CD4-positive, CD25-positive, alpha-beta regulatory T cell (primary cell): ENCODE measurements around the gene MRPL21. TPM values are rescaled to one million over a fixed set of nuclear protein-coding genes. Genes with fewer than 3 reads are reported as not detected.
"Not testable (repeated sequence)": the region's sequence is repeated elsewhere in the genome, so short reads cannot be mapped to it uniquely, and the experiment has no call there.

ENCODE experiments used
- ATAC-seq, 2 donors: fragments of 150-1000 bp; cut with Tn5 transposase; one replicate each; pipeline ENCODE4 v1.10.0; 2021; ENCODE audit warnings: low read depth in 2 of 2, moderate number of reproducible peaks in 2 of 2, moderate library complexity in 1 of 2
- DNase-seq, 3 donors: peaks; one replicate each; pipeline versions ENCODE4 v3.0.0 to v3.0.0-alpha.2; 2012 to 2022; ENCODE audit warnings: mixed read lengths in 1 of 3
- H3K27ac ChIP-seq: one replicate; pipeline ENCODE4 v1.7.0; 2013; ENCODE audit warnings: mild to moderate bottlenecking, low read length; ENCODE audit not compliant: insufficient read depth, poor library complexity, severe bottlenecking
- H3K27me3 ChIP-seq: one replicate; pipeline ENCODE4 v1.7.0; 2013; ENCODE audit warnings: low read length; ENCODE audit not compliant: control insufficient read depth, insufficient read depth
- H3K36me3 ChIP-seq: one replicate; pipeline ENCODE4 v1.7.0; 2013; ENCODE audit warnings: mild to moderate bottlenecking, low read length, moderate library complexity; ENCODE audit not compliant: control insufficient read depth, insufficient read depth
- H3K4me1 ChIP-seq: 2 replicates; pipeline ENCODE4 v1.7.0; 2013; ENCODE audit warnings: mild to moderate bottlenecking, low read length; ENCODE audit not compliant: insufficient read depth, control insufficient read depth, poor library complexity, severe bottlenecking
- H3K4me3 ChIP-seq: one replicate; pipeline ENCODE4 v1.7.0; 2013; ENCODE audit warnings: low read depth, mild to moderate bottlenecking, low read length, moderate library complexity
- H3K9me3 ChIP-seq, 2 experiments: 1 replicate in 1 of 2; 2 replicates in 1 of 2; pipeline ENCODE4 v1.7.0; 2013; ENCODE audit warnings: low read length in 2 of 2, mild to moderate bottlenecking in 1 of 2, moderate library complexity in 1 of 2; ENCODE audit not compliant: control insufficient read depth in 2 of 2
- H3K27ac Mint-ChIP-seq, 3 donors: one replicate each; pipeline ENCODE4 v1.8.0; 2020 to 2022; ENCODE audit warnings: mild to moderate bottlenecking in 3 of 3, mixed read lengths in 3 of 3, moderate library complexity in 2 of 3
- H3K27me3 Mint-ChIP-seq: one replicate; pipeline ENCODE4 v1.8.0; 2022; ENCODE audit warnings: mild to moderate bottlenecking, mixed read lengths
- H3K36me3 Mint-ChIP-seq: one replicate; pipeline ENCODE4 v1.8.0; 2020; ENCODE audit warnings: mixed read lengths
- H3K4me1 Mint-ChIP-seq, 4 donors: one replicate each; pipeline ENCODE4 v1.8.0; 2020 to 2022; ENCODE audit warnings: mixed read lengths in 4 of 4, mild to moderate bottlenecking in 1 of 4
- H3K4me3 Mint-ChIP-seq, 4 donors: one replicate each; pipeline ENCODE4 v1.8.0; 2020 to 2022; ENCODE audit warnings: mild to moderate bottlenecking in 4 of 4, mixed read lengths in 4 of 4, moderate library complexity in 3 of 4
- H3K9me3 Mint-ChIP-seq, 7 donors: one replicate each; pipeline ENCODE4 v1.8.0; 2020 to 2022; ENCODE audit warnings: mixed read lengths in 7 of 7, mild to moderate bottlenecking in 3 of 7, moderate library complexity in 2 of 7
- polyA plus RNA-seq, 4 donors: library from polyadenylated mRNA; unstranded; fragments of 300-500 nt; fragmentation: Illumina TruSeq; gene quantifications; one replicate each; pipeline ENCODE4 v1.2.3, GENCODE V29; 2021
- total RNA-seq: library from RNA; stranded (reverse); gene quantifications from one replicate; pipeline ENCODE4 v1.2.3, GENCODE V29; 2022

Gene MRPL21
- total and polyA plus RNA-seq, 5 donors from 2014 or later, result 40.7 to 137 (median 131) TPM

GRCh38 chr11:68884827-68885226 is 18.8 kb downstream of the MRPL21 start:
- not testable (repeated sequence) for ATAC-seq, H3K27ac ChIP-seq, DNase-seq, H3K36me3 ChIP-seq, H3K27ac Mint-ChIP-seq, H3K4me1 Mint-ChIP-seq, H3K9me3 Mint-ChIP-seq, H3K4me1 ChIP-seq, H3K4me3 Mint-ChIP-seq, H3K4me3 ChIP-seq, H3K27me3 ChIP-seq, H3K9me3 ChIP-seq, H3K27me3 Mint-ChIP-seq
- peaks cover 14% of the 10 kb centered on the region for H3K36me3 Mint-ChIP-seq

DNA sequence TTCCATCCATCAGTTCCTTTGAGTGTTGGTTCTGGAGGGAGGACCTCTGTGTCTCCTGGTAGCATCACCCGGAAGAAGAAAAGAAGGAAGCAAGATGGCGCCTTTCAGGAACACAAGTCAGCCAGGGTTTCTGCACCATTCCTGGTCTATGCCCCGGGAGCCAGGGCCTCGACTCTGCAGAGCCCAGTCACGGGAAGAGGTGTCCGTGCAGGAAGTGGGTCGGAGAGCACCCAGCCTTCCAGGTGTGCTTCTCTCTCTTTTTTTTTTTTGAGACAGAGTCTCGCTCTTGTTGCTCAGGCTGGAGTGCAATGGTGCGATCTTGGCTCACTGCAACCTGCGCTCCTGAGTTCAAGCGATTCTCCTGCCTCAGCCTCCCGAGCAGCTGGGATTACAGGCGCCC is 21.2 kb downstream of the MRPL21 start:
- H3K9me3 ChIP-seq, result no peaks in the 10 kb centered on the region
- H3K4me1 ChIP-seq, result no peaks in the 10 kb centered on the region
- no peak overlapping the region for H3K4me3 ChIP-seq
- H3K36me3 ChIP-seq, result no peaks in the 10 kb centered on the region
- DNase-seq (no peak), ATAC-seq (no peak)
- Mint-ChIP-seq H3K27ac (no peak overlapping the region), H3K4me3 (no peak overlapping the region), H3K9me3 (no peaks in the 10 kb centered on the region), H3K27me3 (no peaks in the 10 kb centered on the region), H3K4me1 (peaks cover 0 to 5% (median 0%) of the 10 kb centered on the region in 4 donors), H3K36me3 (peaks cover 16% of the 10 kb centered on the region)
- H3K27ac ChIP-seq, result no peak overlapping the region
- no peaks in the 10 kb centered on the region for H3K27me3 ChIP-seq

- H3K27ac ChIP-seq, result no peak overlapping the region
- H3K36me3 ChIP-seq, result no peaks in the 10 kb centered on the region
- DNase-seq (no peak), ATAC-seq (no peak)
- no peaks in the 10 kb centered on the region for H3K9me3 ChIP-seq
- Mint-ChIP-seq H3K9me3 (no peaks in the 10 kb centered on the region), H3K27me3 (no peaks in the 10 kb centered on the region), H3K36me3 (peaks cover 16% of the 10 kb centered on the region), H3K27ac (no peak overlapping the region), H3K4me3 (no peak overlapping the region), H3K4me1 (peaks cover 0 to 5% (median 0%) of the 10 kb centered on the region in 4 donors)
- no peaks in the 10 kb centered on the region for H3K27me3 ChIP-seq
- H3K4me3 ChIP-seq, result no peak overlapping the region
- H3K4me1 ChIP-seq, result no peaks in the 10 kb centered on the region
Measured at GRCh38 chr11:68881320-68881719, 22.3 kb downstream of the MRPL21 start.

GRCh38 chr11:68880851-68881250 is 22.8 kb downstream of the MRPL21 start:
- Histone ChIP-seq H3K27ac (no peak overlapping the region), H3K36me3 (no peaks in the 10 kb centered on the region), H3K4me3 (no peak overlapping the region), H3K4me1 (no peaks in the 10 kb centered on the region), H3K27me3 (no peaks in the 10 kb centered on the region), H3K9me3 (no peaks in the 10 kb centered on the region)
- no peak overlapping the region for H3K4me3 Mint-ChIP-seq
- ATAC-seq (no peak), DNase-seq (no peak)
- no peaks in the 10 kb centered on the region for H3K27me3 Mint-ChIP-seq
- H3K4me1 Mint-ChIP-seq, result peaks cover 0 to 5% (median 0%) of the 10 kb centered on the region in 4 donors
- peaks cover 16% of the 10 kb centered on the region for H3K36me3 Mint-ChIP-seq
- no peak overlapping the region for H3K27ac Mint-ChIP-seq
- H3K9me3 Mint-ChIP-seq, result no peaks in the 10 kb centered on the region

DNA sequence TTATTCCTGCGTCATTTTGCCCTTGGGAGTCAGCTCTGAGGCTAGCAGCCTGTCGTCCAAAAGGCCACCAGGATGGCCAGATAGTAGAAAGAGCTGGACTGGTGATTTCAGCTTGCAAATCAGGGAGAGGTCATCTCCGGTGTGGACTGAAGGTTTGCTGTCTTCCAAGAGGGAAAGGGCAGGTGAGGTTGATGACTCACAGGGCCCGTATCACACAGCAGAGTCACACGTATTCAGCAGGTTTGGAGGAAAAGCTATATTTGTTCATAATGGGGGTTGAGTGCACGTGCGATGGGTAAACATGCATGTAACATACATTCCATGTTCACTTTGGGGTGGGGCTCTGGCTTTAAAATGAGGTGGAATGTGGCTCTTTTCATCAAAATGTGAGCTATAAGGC is 25.6 kb downstream of the MRPL21 start:
- H3K36me3 Mint-ChIP-seq, result peaks cover 9% of the 10 kb centered on the region
- no peaks in the 10 kb centered on the region for H3K27me3 Mint-ChIP-seq
- no peak overlapping the region for H3K27ac ChIP-seq
- H3K9me3 Mint-ChIP-seq, result no peaks in the 10 kb centered on the region
- H3K4me3 ChIP-seq, result no peak overlapping the region
- ATAC-seq (no peak), DNase-seq (no peak)
- no peaks in the 10 kb centered on the region for H3K36me3 ChIP-seq
- H3K27me3 ChIP-seq, result no peaks in the 10 kb centered on the region
- H3K4me1 ChIP-seq, result no peaks in the 10 kb centered on the region
- no peak overlapping the region for H3K4me3 Mint-ChIP-seq
- H3K4me1 Mint-ChIP-seq, result peaks cover 0 to 3% (median 0%) of the 10 kb centered on the region in 4 donors
- H3K9me3 ChIP-seq, result no peaks in the 10 kb centered on the region
- peak overlapping the region in 1 of 3 donors; percentile 66 for H3K27ac Mint-ChIP-seq

- Histone ChIP-seq H3K27me3 (peaks cover 11% of the 10 kb centered on the region), H3K36me3 (no peaks in the 10 kb centered on the region), H3K9me3 (no peaks in the 10 kb centered on the region), H3K4me3 (no peak overlapping the region), H3K4me1 (peaks cover 12% of the 10 kb centered on the region), H3K27ac (no peak overlapping the region)
- DNase-seq, result no peak
- Mint-ChIP-seq H3K27me3 (peaks cover 18% of the 10 kb centered on the region), H3K9me3 (no peaks in the 10 kb centered on the region), H3K4me1 (peaks cover 0 to 16% (median 9%) of the 10 kb centered on the region in 4 donors), H3K4me3 (no peak overlapping the region), H3K36me3 (peaks cover 7% of the 10 kb centered on the region), H3K27ac (no peak overlapping the region)
- no peak for ATAC-seq
Measured at GRCh38 chr11:68872216-68873003, 31.2 kb downstream of the MRPL21 start.

- DNase-seq, result no peak
- Histone ChIP-seq H3K27me3 (peaks cover 11% of the 10 kb centered on the region), H3K36me3 (no peaks in the 10 kb centered on the region), H3K9me3 (no peaks in the 10 kb centered on the region), H3K4me3 (no peak overlapping the region), H3K27ac (no peak overlapping the region), H3K4me1 (peaks cover 12% of the 10 kb centered on the region)
- ATAC-seq, result no peak
- peaks cover 0 to 16% (median 9%) of the 10 kb centered on the region in 4 donors for H3K4me1 Mint-ChIP-seq
- H3K4me3 Mint-ChIP-seq, result peak overlapping the region in 1 of 4 donors; percentile 79
- H3K27me3 Mint-ChIP-seq, result peaks cover 21% of the 10 kb centered on the region
- peaks cover 10% of the 10 kb centered on the region for H3K36me3 Mint-ChIP-seq
- peaks cover 0 to 1% (median 0%) of the 10 kb centered on the region in 7 donors for H3K9me3 Mint-ChIP-seq
- H3K27ac Mint-ChIP-seq, result no peak overlapping the region
Measured at GRCh38 chr11:68870470-68870869, 33.2 kb downstream of the MRPL21 start.
